Measurements from ENCODE around the gene PIR. TPM values are rescaled to one million over a fixed set of nuclear protein-coding genes. Genes with fewer than 3 reads are reported as not detected.

Gene PIR
- total RNA-seq, 1 donor from 2014 or later = 23.6 TPM

DNA sequence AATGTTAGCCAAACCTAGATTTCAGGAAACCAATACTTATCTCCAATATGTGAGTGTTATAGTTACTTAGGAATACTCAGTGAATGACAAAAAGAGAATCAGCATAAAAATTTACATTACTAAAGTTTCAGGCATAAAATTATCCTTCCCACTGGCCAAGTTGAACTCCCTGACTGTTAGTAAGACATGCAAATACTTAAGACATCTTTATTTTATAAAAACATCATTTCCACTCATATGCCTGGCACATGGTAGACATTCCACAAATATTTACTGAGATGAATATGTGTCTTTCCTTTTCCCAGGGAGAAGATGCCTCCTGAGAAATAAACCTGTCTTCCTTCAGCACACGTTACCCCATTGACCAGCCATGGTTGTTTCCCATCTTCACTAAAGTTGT lies 116.2 kb downstream of the PIR start:
- TF ChIP-seq CTCF (conservative IDR thresholded peaks at IDR 0.05) = no peak
- H3K4me1 Mint-ChIP-seq (ENCODE audit: unreplicated experiment) = peaks cover 4% of the 10 kb centered on the region
- no peak overlapping the region for H3K4me3 Mint-ChIP-seq
- DNase-seq (ENCODE audit: extremely low spot score, unreplicated experiment) = no peak
- peaks cover 4% of the 10 kb centered on the region for H3K9me3 Mint-ChIP-seq
- no peaks in the 10 kb centered on the region for H3K27me3 Mint-ChIP-seq
- peaks cover 9% of the 10 kb centered on the region for H3K36me3 Mint-ChIP-seq
- H3K27ac Mint-ChIP-seq = no peak overlapping the region

GRCh38 chrX:15373976-15374375 lies 119.2 kb downstream of the PIR start:
- H3K36me3 Mint-ChIP-seq = peaks cover 9% of the 10 kb centered on the region
- H3K4me3 Mint-ChIP-seq = no peak overlapping the region
- peaks cover 8% of the 10 kb centered on the region for H3K9me3 Mint-ChIP-seq
- H3K27ac Mint-ChIP-seq = no peak overlapping the region
- peaks cover 3% of the 10 kb centered on the region for H3K27me3 Mint-ChIP-seq
- no peak for TF ChIP-seq CTCF (conservative IDR thresholded peaks at IDR 0.05)
- DNase-seq (ENCODE audit: extremely low spot score, unreplicated experiment) = no peak
- peaks cover 4% of the 10 kb centered on the region for H3K4me1 Mint-ChIP-seq (ENCODE audit: unreplicated experiment)

DNA sequence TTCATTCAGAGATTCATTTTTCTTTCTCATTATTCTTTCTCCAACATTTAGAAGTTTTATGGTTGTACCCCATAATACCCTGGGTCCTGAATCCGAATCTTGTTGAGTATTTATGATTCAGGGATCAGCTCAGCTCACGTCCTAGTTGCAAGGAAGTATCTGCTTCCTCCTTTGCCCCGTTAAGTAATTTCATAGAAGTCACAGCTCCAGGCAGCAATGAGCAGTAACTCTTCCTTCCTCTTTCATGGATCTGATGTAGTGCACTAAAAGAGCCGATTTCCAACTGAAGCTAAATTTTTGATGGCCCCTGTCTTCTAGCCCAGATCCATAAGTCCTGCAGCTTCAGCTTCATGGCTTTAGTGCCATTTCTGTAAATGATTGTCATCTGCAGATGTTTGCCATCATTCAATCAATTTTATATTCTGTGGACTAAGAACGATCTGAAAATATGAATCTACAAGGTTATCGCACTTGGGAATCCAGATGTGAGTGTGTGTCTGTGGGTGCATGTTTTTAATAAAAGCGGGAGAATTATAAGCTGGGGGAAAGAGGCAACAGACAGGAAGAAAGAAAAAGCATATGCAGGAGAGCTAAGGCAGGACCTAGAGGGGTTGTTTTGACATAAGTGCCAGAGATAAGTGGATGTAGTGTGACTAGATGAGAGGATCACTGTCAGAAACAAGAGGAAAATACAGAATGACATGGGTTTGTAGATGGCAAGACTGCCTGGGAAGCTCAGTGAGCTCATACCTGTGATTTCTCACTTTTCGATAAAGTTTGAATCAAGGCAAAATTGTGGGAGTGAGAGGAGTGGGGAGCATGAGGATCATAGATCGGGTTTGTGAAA lies 126.4 kb downstream of the PIR start:
- DNase-seq (ENCODE audit: extremely low spot score, unreplicated experiment) = no peak
- no peak overlapping the region for H3K4me3 Mint-ChIP-seq
- no peak for TF ChIP-seq CTCF (conservative IDR thresholded peaks at IDR 0.05)
- peaks cover 5% of the 10 kb centered on the region for H3K27me3 Mint-ChIP-seq
- H3K27ac Mint-ChIP-seq = no peak overlapping the region
- H3K9me3 Mint-ChIP-seq = peaks cover 5% of the 10 kb centered on the region
- H3K4me1 Mint-ChIP-seq (ENCODE audit: unreplicated experiment) = peaks cover 8% of the 10 kb centered on the region
- no peaks in the 10 kb centered on the region for H3K36me3 Mint-ChIP-seq

- Mint-ChIP-seq H3K36me3 (peaks cover 3% of the 10 kb centered on the region), H3K4me1 (ENCODE audit: unreplicated experiment) (no peaks in the 10 kb centered on the region), H3K27me3 (peaks cover 8% of the 10 kb centered on the region), H3K27ac (no peak overlapping the region), H3K9me3 (no peaks in the 10 kb centered on the region), H3K4me3 (no peak overlapping the region)
- no peak for DNase-seq (ENCODE audit: extremely low spot score, unreplicated experiment)
- no peak for TF ChIP-seq CTCF (conservative IDR thresholded peaks at IDR 0.05)
Observed at GRCh38 chrX:15359701-15360100, 133.4 kb downstream of the PIR start.

- peaks cover 3% of the 10 kb centered on the region for H3K36me3 Mint-ChIP-seq
- H3K4me3 Mint-ChIP-seq = no peak overlapping the region
- H3K27me3 Mint-ChIP-seq = peaks cover 8% of the 10 kb centered on the region
- no peak for DNase-seq (ENCODE audit: extremely low spot score, unreplicated experiment)
- H3K4me1 Mint-ChIP-seq (ENCODE audit: unreplicated experiment) = no peaks in the 10 kb centered on the region
- no peaks in the 10 kb centered on the region for H3K9me3 Mint-ChIP-seq
- no peak for TF ChIP-seq CTCF (conservative IDR thresholded peaks at IDR 0.05)
- H3K27ac Mint-ChIP-seq = no peak overlapping the region
Observed at GRCh38 chrX:15358533-15358932, 134.6 kb downstream of the PIR start.
